Measurements from ENCODE around the gene ZNF668. TPM values are rescaled to one million over a fixed set of nuclear protein-coding genes. Genes with fewer than 3 reads are reported as not detected.

The ZNF668 gene
- 10 to 100 TPM in 3 of 8 experiments, 1 to 10 TPM in 5; 7.5 to 17.6 (median 9.1) TPM for total RNA-seq

- ATAC-seq (replicated peaks in 6 of 8), result peak; percentile 71 to 87 (median 78)
- peak within 1 kb of the TSS; percentile 63 to 99 (median 81) for H3K4me3 ChIP-seq
- H3K4me1 ChIP-seq (replicated peaks in 1 of 2), result peaks cover 4 to 8% of the 10 kb centered on the region in 2 donors
- in situ Hi-C loops (cut with MboI; ENCODE audit: low pct_unique_long_range_greater_than_20kb in 2 of 9, low sequenced_read_pairs in 9 of 9, unreplicated experiment in 9 of 9), result no loop called here
- H3K27ac ChIP-seq, result peak within 1 kb of the TSS; percentile 92 to 96
- WGBS, 10 experiments, result 0 to 2% (median 0%) methylated on average over 1 to 16 of the region's 48 CpGs; no CpG with 5 or more reads in 2 of the 10 experiments
Observed at GRCh38 chr16:31073970-31074813, at the start of gene ZNF668, which contains the start of gene ZNF646. Gene ZNF668, minus strand, starts transcription at chr16:31074240. Its CDS starts 9,781 bp downstream, at chr16:31064459. Gene ZNF646, plus strand, starts transcription at chr16:31074422. Its CDS starts 1,903 bp downstream, at chr16:31076325.

GRCh38 chr16:31120129-31120528 is 46.1 kb upstream of the ZNF668 start:
- 71 to 98% (median 92%) methylated on average over 1 to 15 of the region's 16 CpGs; no CpG with 5 or more reads in 3 of the 10 experiments for WGBS, 10 experiments
- Histone ChIP-seq H3K27ac (no peak overlapping the region), H3K4me1 (replicated peaks in 1 of 2) (peaks cover 6 to 10% of the 10 kb centered on the region in 2 donors), H3K4me3 (no peak overlapping the region)
- ATAC-seq (replicated peaks in 6 of 8), result no peak
- in situ Hi-C loops (cut with MboI; ENCODE audit: low pct_unique_long_range_greater_than_20kb in 2 of 9, low sequenced_read_pairs in 9 of 9, unreplicated experiment in 9 of 9), result no loop called here

- Histone ChIP-seq H3K27ac (peak overlapping the region; percentile 97 to 98), H3K4me1 (replicated peaks in 1 of 2) (peaks cover 6 to 10% of the 10 kb centered on the region in 2 donors), H3K4me3 (peak overlapping the region; percentile 86 to 97 (median 93))
- in situ Hi-C loops (cut with MboI; ENCODE audit: low pct_unique_long_range_greater_than_20kb in 2 of 9, low sequenced_read_pairs in 9 of 9, unreplicated experiment in 9 of 9), result no loop called here
- 10 to 100% (median 66%) methylated on average over 1 to 9 of the region's 9 CpGs for WGBS, 10 experiments
- no peak for ATAC-seq (replicated peaks in 6 of 8)
Observed at GRCh38 chr16:31118223-31119155, 44.4 kb upstream of the ZNF668 start.

- Histone ChIP-seq H3K4me3 (peak within 1 kb of the TSS; percentile 86 to 97 (median 93)), H3K4me1 (replicated peaks in 1 of 2) (peaks cover 6 to 10% of the 10 kb centered on the region in 2 donors), H3K27ac (peak within 1 kb of the TSS; percentile 97 to 98)
- 0% methylated on average over 1 to 9 of the region's 68 CpGs; no CpG with 5 or more reads in 4 of the 10 experiments for WGBS, 10 experiments
- in situ Hi-C loops (cut with MboI; ENCODE audit: low pct_unique_long_range_greater_than_20kb in 2 of 9, low sequenced_read_pairs in 9 of 9, unreplicated experiment in 9 of 9), result no loop called here
- peak; percentile 90 to 94 (median 92) for ATAC-seq (replicated peaks in 6 of 8)
Observed at GRCh38 chr16:31117384-31118222, 43.6 kb upstream of the ZNF668 start, which contains the start of gene KAT8. Gene KAT8, plus strand, starts transcription at chr16:31117664. Its CDS starts 18 bp downstream, at chr16:31117682.

GRCh38 chr16:31114468-31114867 is 40.4 kb upstream of the ZNF668 start:
- H3K4me1 ChIP-seq (replicated peaks in 1 of 2), result peaks cover 6 to 10% of the 10 kb centered on the region in 2 donors
- no peak overlapping the region for H3K4me3 ChIP-seq
- ATAC-seq (replicated peaks in 6 of 8), result no peak
- WGBS, 10 experiments, result 57 to 100% (median 87%) methylated on average over 1 to 6 of the region's 8 CpGs; no CpG with 5 or more reads in 1 of the 10 experiments
- no peak overlapping the region for H3K27ac ChIP-seq
- in situ Hi-C loops (cut with MboI; ENCODE audit: low pct_unique_long_range_greater_than_20kb in 2 of 9, low sequenced_read_pairs in 9 of 9, unreplicated experiment in 9 of 9), result no loop called here

GRCh38 chr16:31113121-31114120 is 39.4 kb upstream of the ZNF668 start:
- in situ Hi-C loops (cut with MboI; ENCODE audit: low pct_unique_long_range_greater_than_20kb in 2 of 9, low sequenced_read_pairs in 9 of 9, unreplicated experiment in 9 of 9), result no loop called here
- WGBS, 10 experiments, result 0 to 100% (median 88%) methylated on average over 1 to 5 of the region's 5 CpGs; no CpG with 5 or more reads in 4 of the 10 experiments
- no peak overlapping the region for H3K4me3 ChIP-seq
- peaks cover 7 to 8% of the 10 kb centered on the region in 2 donors for H3K4me1 ChIP-seq (replicated peaks in 1 of 2)
- no peak overlapping the region for H3K27ac ChIP-seq
- no peak for ATAC-seq (replicated peaks in 6 of 8)

- no peak overlapping the region for H3K27ac ChIP-seq
- no peak for ATAC-seq (replicated peaks in 6 of 8)
- 80 to 100% (median 100%) methylated on average over 1 to 2 of the region's 2 CpGs; no CpG with 5 or more reads in 5 of the 10 experiments for WGBS, 10 experiments
- peaks cover 6 to 7% of the 10 kb centered on the region in 2 donors for H3K4me1 ChIP-seq (replicated peaks in 1 of 2)
- in situ Hi-C loops (cut with MboI; ENCODE audit: low pct_unique_long_range_greater_than_20kb in 2 of 9, low sequenced_read_pairs in 9 of 9, unreplicated experiment in 9 of 9), result no loop called here
- H3K4me3 ChIP-seq, result no peak overlapping the region
Observed at GRCh38 chr16:31112711-31113110, 38.7 kb upstream of the ZNF668 start.

- H3K27ac ChIP-seq, result no peak overlapping the region
- H3K4me3 ChIP-seq, result no peak overlapping the region
- ATAC-seq (replicated peaks in 6 of 8), result no peak
- WGBS, 10 experiments, result 92 to 100% (median 98%) methylated on average over 1 to 9 of the region's 23 CpGs; no CpG with 5 or more reads in 6 of the 10 experiments
- peaks cover 9 to 10% of the 10 kb centered on the region in 2 donors for H3K4me1 ChIP-seq (replicated peaks in 1 of 2)
- in situ Hi-C loops (cut with MboI; ENCODE audit: low pct_unique_long_range_greater_than_20kb in 2 of 9, low sequenced_read_pairs in 9 of 9, unreplicated experiment in 9 of 9), result no loop called here
Observed at GRCh38 chr16:31111881-31112466, 37.9 kb upstream of the ZNF668 start.

- Histone ChIP-seq H3K4me3 (no peak overlapping the region), H3K27ac (no peak overlapping the region), H3K4me1 (replicated peaks in 1 of 2) (peaks cover 6 to 10% of the 10 kb centered on the region in 2 donors)
- no peak for ATAC-seq (replicated peaks in 6 of 8)
- in situ Hi-C loops (cut with MboI; ENCODE audit: low pct_unique_long_range_greater_than_20kb in 2 of 9, low sequenced_read_pairs in 9 of 9, unreplicated experiment in 9 of 9), result no loop called here
- 82 to 100% methylated on average over 1 to 5 of the region's 26 CpGs; no CpG with 5 or more reads in 8 of the 10 experiments for WGBS, 10 experiments
Observed at GRCh38 chr16:31110106-31111034, 36.3 kb upstream of the ZNF668 start.

- peak overlapping the region in 2 of 5 donors; percentile 98 to 99 for H3K4me3 ChIP-seq
- 87 to 100% (median 95%) methylated on average over 2 to 4 of the region's 12 CpGs; no CpG with 5 or more reads in 5 of the 10 experiments for WGBS, 10 experiments
Observed at GRCh38 chr16:31109622-31110021, 35.6 kb upstream of the ZNF668 start.

More at GRCh38 chr16:31109622-31110021, 35.6 kb upstream of the ZNF668 start:
- no peak for ATAC-seq (replicated peaks in 6 of 8)
- Histone ChIP-seq H3K4me1 (replicated peaks in 1 of 2) (peaks cover 6 to 10% of the 10 kb centered on the region in 2 donors), H3K27ac (no peak overlapping the region)
- in situ Hi-C loops (cut with MboI; ENCODE audit: low pct_unique_long_range_greater_than_20kb in 2 of 9, low sequenced_read_pairs in 9 of 9, unreplicated experiment in 9 of 9), result no loop called here

Measured in motor neuron (in vitro differentiated cells).